GM06990 (cell line): ENCODE measurements around the gene RPP14.
"Not testable (repeated sequence)": the region's sequence is repeated elsewhere in the genome, so short reads cannot be mapped to it uniquely, and the experiment has no call there.

ENCODE experiments used
- DNase-seq: peaks from one replicate; pipeline ENCODE4 v3.0.0-alpha.2; 2011; ENCODE audit not compliant: insufficient read length; ENCODE audit errors: extremely low read depth
- H3K27me3 ChIP-seq: replicated peaks from 2 replicates; pipeline ENCODE4 v1.6.0; 2011; ENCODE audit warnings: low read length; ENCODE audit not compliant: control insufficient read depth, insufficient read depth
- H3K36me3 ChIP-seq: 2 replicates; pipeline ENCODE4 v1.5.1; 2011; ENCODE audit warnings: low read length; ENCODE audit not compliant: control insufficient read depth, insufficient read depth
- H3K4me3 ChIP-seq: replicated peaks from 2 replicates; pipeline ENCODE4 v1.5.1; 2011; ENCODE audit warnings: low read depth, mild to moderate bottlenecking, control low read depth, low read length
- TF ChIP-seq, protein P1 (sequence below): IDR thresholded peaks from 2 replicates; pipeline ENCODE4 v1.5.1; 2011; ENCODE audit warnings: low read length, control low read depth, mild to moderate bottlenecking, inconsistent platforms; ENCODE audit not compliant: insufficient read depth, poor library complexity, severe bottlenecking

Gene RPP14

DNA sequence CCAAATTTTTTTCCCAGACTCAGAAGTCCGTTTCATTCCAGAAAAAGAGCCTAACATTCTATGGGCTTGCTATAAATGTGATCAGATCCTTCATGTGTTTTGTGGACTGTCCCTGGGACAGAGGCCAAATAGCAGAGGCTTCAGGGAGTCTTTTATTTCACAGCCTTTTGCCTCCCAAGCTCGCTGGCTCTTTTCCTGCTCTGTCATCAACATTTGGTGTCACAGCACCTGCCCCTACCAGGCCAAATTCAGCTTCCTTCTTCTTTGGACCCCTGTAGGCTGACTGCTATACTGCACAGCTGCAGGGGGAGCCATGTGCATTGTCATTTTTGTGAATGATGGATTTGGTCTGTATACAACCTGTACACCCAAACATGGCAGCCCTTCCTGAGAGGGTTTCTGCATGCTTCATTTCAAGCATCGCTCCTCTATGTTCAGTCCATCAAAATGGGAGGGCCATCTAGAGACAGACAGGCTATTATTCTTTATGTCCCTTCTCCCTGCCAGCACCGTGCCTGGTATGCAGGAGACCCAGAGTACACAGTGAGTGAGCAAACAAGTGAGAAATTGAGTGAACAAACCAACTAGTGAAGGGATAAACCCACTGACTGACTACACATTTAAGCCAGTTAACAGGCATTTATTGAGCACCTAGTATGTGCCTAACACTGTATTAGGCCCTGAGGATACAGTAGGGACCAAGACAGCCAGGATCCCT is 17.9 kb upstream of the RPP14 start:
- no peak overlapping the region for H3K4me3 ChIP-seq
- H3K36me3 ChIP-seq: peaks cover 2% of the 10 kb centered on the region; the same call in 1 of the 2 replicates
- TF ChIP-seq, protein P1, sequence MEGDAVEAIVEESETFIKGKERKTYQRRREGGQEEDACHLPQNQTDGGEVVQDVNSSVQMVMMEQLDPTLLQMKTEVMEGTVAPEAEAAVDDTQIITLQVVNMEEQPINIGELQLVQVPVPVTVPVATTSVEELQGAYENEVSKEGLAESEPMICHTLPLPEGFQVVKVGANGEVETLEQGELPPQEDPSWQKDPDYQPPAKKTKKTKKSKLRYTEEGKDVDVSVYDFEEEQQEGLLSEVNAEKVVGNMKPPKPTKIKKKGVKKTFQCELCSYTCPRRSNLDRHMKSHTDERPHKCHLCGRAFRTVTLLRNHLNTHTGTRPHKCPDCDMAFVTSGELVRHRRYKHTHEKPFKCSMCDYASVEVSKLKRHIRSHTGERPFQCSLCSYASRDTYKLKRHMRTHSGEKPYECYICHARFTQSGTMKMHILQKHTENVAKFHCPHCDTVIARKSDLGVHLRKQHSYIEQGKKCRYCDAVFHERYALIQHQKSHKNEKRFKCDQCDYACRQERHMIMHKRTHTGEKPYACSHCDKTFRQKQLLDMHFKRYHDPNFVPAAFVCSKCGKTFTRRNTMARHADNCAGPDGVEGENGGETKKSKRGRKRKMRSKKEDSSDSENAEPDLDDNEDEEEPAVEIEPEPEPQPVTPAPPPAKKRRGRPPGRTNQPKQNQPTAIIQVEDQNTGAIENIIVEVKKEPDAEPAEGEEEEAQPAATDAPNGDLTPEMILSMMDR: peak; percentile 16

DNA sequence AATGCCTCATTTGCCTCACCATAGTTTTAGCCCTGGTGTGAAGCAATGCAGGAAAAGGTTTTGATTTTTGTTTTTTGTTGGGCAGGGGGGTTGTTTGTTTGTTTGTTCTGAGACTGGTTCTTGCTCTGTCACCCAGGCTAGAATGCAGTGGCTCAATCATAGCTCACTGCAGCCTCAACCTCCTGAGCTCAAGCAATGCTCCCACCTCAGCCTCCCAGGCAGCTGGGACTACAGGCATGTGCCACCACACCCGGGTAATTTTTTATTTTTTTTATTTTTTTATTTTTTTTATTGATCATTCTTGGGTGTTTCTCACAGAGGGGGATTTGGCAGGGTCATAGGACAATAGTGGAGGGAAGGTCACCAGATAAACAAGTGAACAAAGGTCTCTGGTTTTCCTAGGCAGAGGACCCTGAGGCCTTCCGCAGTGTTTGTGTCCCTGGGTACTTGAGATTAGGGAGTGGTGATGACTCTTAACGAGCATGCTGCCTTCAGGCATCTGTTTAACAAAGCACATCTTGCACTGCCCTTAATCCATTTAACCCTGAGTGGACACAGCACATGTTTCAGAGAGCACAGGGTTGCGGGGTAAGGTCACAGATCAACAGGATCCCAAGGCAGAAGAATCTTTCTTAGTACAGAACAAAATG is 17.0 kb upstream of the RPP14 start:
- not testable (repeated sequence) for H3K36me3 ChIP-seq, H3K27me3 ChIP-seq, H3K4me3 ChIP-seq, DNase-seq

More for the DNA sequence above, 17.9 kb upstream of the RPP14 start:
- no peaks in the 10 kb centered on the region for H3K27me3 ChIP-seq
- no peak for DNase-seq

DNA sequence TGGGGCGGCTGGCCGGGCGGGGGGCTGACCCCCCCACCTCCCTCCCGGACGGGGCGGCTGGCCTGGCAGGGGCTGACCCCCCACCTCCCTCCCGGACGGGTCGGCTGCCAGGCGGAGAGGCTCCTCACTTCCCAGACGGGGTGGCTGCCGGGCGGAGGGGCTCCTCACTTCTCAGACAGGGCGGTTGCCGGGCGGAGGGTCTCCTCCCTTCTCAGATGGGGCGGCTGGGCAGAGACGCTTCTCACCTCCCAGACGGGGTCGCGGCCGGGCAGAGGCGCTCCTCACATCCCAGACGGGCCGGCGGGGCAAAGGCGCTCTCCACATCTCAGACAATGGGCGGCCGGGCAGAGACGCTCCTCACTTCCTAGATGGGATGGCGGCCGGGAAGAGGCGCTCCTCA is 15.6 kb upstream of the RPP14 start:
- not testable (repeated sequence) for H3K36me3 ChIP-seq, H3K4me3 ChIP-seq, H3K27me3 ChIP-seq, DNase-seq

DNA sequence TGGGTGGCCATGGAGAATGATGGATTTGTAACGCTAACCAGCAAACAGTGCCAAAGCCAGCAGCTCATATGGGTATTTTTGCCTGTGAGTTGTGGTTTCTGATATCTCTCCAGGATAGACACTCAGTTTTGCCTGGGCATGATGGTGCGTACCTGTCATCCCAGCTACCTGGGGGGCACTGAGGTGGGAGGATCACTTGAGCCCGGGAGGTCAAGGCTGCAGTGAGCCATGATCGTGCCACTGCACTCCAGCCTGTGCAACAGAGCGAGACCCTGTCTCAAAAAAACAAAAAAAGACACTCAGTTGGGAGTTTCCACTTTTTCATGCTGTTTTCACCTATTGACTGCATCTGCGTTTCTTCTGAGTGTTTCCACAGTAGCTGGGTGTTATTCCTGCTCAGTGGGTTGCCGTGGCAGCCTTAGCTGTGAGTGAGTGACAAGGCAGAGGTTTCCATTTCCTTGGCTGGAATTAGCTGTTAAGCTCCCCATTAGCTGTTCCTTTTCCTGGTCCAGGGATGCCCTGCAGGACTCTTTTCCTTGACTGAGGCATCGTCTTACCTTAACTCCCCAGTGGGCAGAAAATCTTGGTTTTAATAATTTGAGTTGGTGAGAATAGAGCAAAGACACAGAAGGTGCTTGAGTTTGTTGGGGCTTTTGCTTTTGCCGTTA is 14.2 kb upstream of the RPP14 start:
- Histone ChIP-seq H3K4me3 (no peak overlapping the region), H3K36me3 (peaks cover 2% of the 10 kb centered on the region; the same call in 1 of the 2 replicates), H3K27me3 (no peaks in the 10 kb centered on the region)
- TF ChIP-seq, protein P1: no peak
- DNase-seq: no peak

DNA sequence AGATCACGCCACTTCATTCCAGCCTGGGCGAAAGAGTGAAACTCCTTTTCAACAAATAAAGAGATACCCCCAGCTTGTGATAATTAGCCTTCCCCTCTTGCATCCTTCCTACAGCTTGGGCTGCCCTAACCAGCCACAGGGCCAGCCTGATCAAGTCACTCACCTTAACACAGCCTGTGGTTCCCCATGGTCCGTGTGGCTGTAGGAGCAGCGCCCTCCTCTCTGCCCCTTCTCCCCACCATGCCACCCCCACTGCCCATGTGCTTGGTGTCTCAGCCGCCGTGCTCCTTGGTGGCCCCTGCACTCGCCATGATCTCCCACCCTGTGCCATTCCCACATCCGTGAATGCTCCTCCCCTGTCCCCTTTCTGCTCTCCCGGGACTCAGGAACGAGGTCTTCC is 13.2 kb upstream of the RPP14 start:
- Histone ChIP-seq H3K27me3 (no peaks in the 10 kb centered on the region), H3K36me3 (peaks cover 2% of the 10 kb centered on the region; the same call in 1 of the 2 replicates), H3K4me3 (no peak overlapping the region)
- TF ChIP-seq, protein P1: no peak
- no peak for DNase-seq

DNA sequence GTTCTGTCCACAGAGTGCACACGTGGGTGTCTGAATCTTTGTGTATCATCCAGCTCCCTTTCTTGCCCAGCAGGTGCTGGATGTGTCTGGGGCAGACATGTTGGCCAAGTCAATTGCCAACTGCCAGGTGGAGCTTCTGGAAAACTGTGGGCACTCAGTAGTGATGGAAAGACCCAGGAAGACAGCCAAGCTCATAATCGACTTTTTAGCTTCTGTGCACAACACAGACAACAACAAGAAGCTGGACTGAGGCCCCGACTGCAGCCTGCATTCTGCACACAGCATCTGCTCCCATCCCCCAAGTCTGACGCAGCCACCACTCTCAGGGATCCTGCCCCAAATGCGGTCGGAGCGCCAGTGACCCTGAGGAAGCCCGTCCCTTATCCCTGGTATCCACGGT is 12.5 kb upstream of the RPP14 start:
- Histone ChIP-seq H3K36me3 (peaks cover 2% of the 10 kb centered on the region; the same call in 1 of the 2 replicates), H3K27me3 (no peaks in the 10 kb centered on the region), H3K4me3 (no peak overlapping the region)
- DNase-seq: no peak
- TF ChIP-seq, protein P1: no peak
